Colonic mucosa (tissue), 4 donors: ENCODE results near the gene PKD2L2. TPM values are rescaled to one million over a fixed set of nuclear protein-coding genes. Genes with fewer than 3 reads are reported as not detected.
"Not testable (repeated sequence)": the region's sequence is repeated elsewhere in the genome, so short reads cannot be mapped to it uniquely, and the experiment has no call there.

Experiments used
- DNase-seq: peaks from one replicate; pipeline ENCODE4 v3.0.0-alpha.2; 2020
- H3K27ac ChIP-seq: fragments of 200-600 bp; one replicate; pipeline ENCODE4 v1.8.0; 2021
- H3K27me3 ChIP-seq: fragments of 200-600 bp; one replicate; pipeline ENCODE4 v1.8.0; 2021
- H3K36me3 ChIP-seq: fragments of 200-600 bp; one replicate; pipeline ENCODE4 v1.8.0; 2021
- H3K4me1 ChIP-seq: fragments of 200-600 bp; one replicate; pipeline ENCODE4 v1.8.0; 2021; ENCODE audit warnings: mild to moderate bottlenecking
- H3K4me3 ChIP-seq: fragments of 200-600 bp; one replicate; pipeline ENCODE4 v1.8.0; 2021
- H3K9ac ChIP-seq, 2 donors: one replicate each; pipeline ENCODE4 v1.7.0; 2013; ENCODE audit warnings: control low read depth in 2 of 2, low read depth in 2 of 2, low read length in 2 of 2
- H3K9me3 ChIP-seq: fragments of 200-600 bp; one replicate; pipeline ENCODE4 v1.8.0; 2021
- intact Hi-C: fragments of 100-400 bp; cut with DNase I; formaldehyde crosslinking; loops from one replicate; pipeline ENCODE4 v1.14.1; 2022
- total RNA-seq, 2 donors: library from RNA; stranded (reverse); fragmentation: NEBNext Ultra II Directional in 1 of 2; extraction: Animal tissue kit (Norgen Biotek cat#: 25700) in 1 of 2; gene quantifications; one replicate each; pipeline ENCODE4 v1.2.1, GENCODE V29; 2021
- TF ChIP-seq, protein P1 (sequence below): fragments of 200-600 bp; IDR thresholded peaks from one replicate; pipeline ENCODE4 v1.8.0; 2022; ENCODE audit warnings: antibody characterized with exemption, mild to moderate bottlenecking
- donor health status: healthy.
- donor health status: DM: no; HTN: no; CAD: no.
- donor health status: DM: no; HTN: no; CAD: no.

The PKD2L2 gene
- total RNA-seq, 2 donors from 2014 or later: not detected

DNA sequence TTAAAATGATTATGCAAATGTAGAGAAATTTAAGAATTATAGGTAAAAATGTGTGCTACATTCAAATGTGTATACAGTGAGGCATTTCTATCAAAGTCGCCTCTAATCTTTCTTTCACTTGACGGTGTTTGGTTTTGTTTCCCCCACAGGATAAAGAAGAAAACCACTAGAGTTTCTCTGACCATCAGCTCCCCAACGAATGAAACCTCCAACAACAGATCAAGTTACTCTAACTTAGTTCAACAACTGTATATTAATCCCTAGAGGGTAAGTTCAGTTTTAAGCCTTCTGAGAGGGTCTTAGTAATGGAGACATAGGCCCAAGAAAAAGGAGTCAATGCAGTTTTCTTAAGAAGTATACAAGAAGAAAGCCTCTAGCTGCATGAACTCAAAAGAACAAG, 33.1 kb upstream of the PKD2L2 start:
- TF ChIP-seq, protein P1, sequence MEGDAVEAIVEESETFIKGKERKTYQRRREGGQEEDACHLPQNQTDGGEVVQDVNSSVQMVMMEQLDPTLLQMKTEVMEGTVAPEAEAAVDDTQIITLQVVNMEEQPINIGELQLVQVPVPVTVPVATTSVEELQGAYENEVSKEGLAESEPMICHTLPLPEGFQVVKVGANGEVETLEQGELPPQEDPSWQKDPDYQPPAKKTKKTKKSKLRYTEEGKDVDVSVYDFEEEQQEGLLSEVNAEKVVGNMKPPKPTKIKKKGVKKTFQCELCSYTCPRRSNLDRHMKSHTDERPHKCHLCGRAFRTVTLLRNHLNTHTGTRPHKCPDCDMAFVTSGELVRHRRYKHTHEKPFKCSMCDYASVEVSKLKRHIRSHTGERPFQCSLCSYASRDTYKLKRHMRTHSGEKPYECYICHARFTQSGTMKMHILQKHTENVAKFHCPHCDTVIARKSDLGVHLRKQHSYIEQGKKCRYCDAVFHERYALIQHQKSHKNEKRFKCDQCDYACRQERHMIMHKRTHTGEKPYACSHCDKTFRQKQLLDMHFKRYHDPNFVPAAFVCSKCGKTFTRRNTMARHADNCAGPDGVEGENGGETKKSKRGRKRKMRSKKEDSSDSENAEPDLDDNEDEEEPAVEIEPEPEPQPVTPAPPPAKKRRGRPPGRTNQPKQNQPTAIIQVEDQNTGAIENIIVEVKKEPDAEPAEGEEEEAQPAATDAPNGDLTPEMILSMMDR: no peak

DNA sequence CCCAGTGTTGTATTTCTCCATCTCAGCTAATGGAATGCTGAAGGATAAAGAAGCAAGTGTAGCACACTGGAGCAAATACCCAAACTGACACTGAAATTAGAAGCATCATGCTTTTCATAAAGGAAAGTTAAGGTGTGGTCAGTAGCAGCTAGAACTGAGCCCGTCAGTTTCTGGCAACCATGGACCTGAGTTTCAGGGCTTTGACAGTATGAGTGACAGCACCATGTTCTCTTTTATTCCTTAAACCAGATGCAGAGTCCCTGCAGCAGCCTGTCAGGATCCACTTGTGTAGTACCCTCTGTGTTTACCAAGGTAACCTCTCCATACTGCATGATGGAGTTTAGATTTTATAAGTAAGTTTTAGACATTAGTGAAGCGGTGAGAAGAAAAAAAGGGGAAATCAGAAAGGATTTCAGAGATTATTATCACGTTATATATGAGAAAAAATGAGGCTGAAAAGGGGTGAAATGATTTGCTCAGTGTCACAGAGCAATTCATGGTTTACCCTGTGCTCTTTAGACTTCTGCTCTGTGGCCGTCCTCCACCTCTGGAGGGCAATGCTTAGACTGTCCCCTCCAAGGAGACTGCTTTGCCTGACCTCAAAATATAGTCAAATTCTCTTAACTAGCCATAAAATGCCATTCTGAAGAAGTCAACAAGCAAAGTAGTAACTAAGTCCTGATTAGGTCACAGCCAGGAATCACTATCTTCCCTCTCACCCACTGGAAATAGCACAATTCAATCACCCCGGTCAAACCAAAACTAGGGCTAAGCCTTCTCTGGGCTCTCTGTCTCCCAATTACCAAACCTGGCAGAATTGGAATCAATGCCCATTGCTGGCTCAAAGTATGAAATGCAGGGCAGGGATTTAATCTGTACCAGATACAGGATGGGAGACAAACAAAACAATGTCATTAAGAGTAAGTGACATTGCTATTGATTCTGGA, 32.1 kb upstream of the PKD2L2 start:
- no peaks in the 10 kb centered on the region for H3K4me1 ChIP-seq
- intact Hi-C loops: no loop called here
- H3K4me3 ChIP-seq: no peak overlapping the region
- TF ChIP-seq, protein P1: no peak
- no peaks in the 10 kb centered on the region for H3K36me3 ChIP-seq
- no peak for DNase-seq
- H3K9me3 ChIP-seq: no peaks in the 10 kb centered on the region
- H3K27ac ChIP-seq: no peak overlapping the region
- no peaks in the 10 kb centered on the region for H3K27me3 ChIP-seq
- no peak overlapping the region for H3K9ac ChIP-seq

More for the DNA sequence above, 33.1 kb upstream of the PKD2L2 start:
- intact Hi-C loops: no loop called here
- no peaks in the 10 kb centered on the region for H3K4me1 ChIP-seq
- H3K9ac ChIP-seq: no peak overlapping the region
- DNase-seq: no peak
- no peaks in the 10 kb centered on the region for H3K27me3 ChIP-seq
- H3K9me3 ChIP-seq: no peaks in the 10 kb centered on the region
- no peaks in the 10 kb centered on the region for H3K36me3 ChIP-seq
- no peak overlapping the region for H3K4me3 ChIP-seq
- no peak overlapping the region for H3K27ac ChIP-seq

DNA sequence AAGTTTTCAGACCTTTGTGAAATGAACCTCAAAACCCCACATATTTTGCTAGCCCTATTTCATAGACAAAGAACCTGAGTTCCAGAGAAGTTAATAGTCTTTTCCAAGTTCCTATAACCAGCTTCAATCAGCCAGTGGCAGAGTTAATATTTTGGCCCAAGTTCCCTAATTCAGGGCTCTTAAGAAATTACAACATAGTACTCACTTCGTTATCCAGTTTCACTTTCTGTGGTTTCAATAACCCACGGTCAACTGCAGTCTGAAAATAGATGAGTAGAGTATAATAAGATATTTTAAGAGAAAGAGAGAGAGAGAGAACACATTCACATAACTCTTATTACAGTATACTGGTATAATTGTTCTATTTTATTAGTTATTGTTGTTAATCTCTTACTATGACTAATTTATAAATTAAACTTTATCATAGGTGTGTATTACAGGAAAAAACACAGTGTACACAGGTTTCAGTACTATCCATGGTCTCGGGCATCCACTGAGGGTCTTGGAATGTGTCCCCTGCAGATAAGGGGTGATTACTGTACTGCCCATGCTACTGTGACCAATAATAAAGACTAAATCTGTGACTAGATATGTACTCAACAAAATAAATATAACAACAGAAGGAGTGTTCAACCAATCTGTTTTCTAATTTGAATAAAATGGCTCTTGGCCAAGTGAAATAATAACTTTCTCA, 30.9 kb upstream of the PKD2L2 start:
- no peak overlapping the region for H3K27ac ChIP-seq
- no peak for DNase-seq
- intact Hi-C loops: no loop called here
- no peaks in the 10 kb centered on the region for H3K36me3 ChIP-seq
- no peaks in the 10 kb centered on the region for H3K9me3 ChIP-seq
- TF ChIP-seq, protein P1: no peak
- no peaks in the 10 kb centered on the region for H3K4me1 ChIP-seq
- no peak overlapping the region for H3K4me3 ChIP-seq
- H3K27me3 ChIP-seq: no peaks in the 10 kb centered on the region
- no peak overlapping the region for H3K9ac ChIP-seq

DNA sequence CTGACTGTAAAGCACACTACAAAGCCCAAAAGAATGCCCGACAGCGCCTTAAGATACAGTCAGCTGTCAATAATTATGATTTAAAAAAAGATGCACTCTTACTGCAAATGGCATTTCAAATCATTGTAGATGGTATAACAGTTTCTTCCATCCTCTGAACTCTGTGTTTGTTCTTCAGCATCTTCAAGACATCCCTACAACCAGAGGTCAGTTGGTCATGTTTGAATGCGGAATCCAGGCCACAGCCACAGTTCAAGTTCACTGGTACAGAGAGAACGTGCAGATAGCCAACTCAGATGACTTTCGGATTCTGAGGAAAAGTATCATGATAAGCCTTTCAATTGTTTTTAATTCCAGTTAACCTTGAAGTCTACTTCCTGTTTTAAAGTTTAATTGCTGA, 30.3 kb upstream of the PKD2L2 start:
- Histone ChIP-seq H3K27me3 (no peaks in the 10 kb centered on the region), H3K27ac (no peak overlapping the region), H3K4me1 (no peaks in the 10 kb centered on the region), H3K36me3 (no peaks in the 10 kb centered on the region), H3K4me3 (no peak overlapping the region), H3K9ac (no peak overlapping the region), H3K9me3 (no peaks in the 10 kb centered on the region)
- intact Hi-C loops: no loop called here
- TF ChIP-seq, protein P1: no peak
- no peak for DNase-seq

DNA sequence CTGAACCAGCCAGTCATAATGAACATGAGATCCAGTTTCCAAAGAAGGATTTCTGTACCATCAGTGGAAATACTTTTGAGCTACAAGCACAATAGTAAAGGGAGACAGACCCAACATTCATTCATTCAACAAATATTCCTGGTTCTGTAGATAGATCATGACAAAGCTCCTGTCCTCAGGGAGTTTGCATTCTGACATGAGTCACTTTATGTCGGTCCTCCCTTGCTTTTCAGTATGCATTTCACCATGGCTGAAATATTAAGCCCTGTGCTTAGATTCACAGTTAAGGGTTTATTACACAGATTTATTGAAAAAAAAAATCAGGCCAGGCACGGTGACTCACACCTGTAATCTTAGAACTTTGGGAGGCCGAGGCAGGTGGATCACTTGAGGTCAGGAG, 27.0 kb upstream of the PKD2L2 start:
- Histone ChIP-seq H3K36me3 (no peaks in the 10 kb centered on the region), H3K4me1 (no peaks in the 10 kb centered on the region), H3K27ac (no peak overlapping the region), H3K27me3 (no peaks in the 10 kb centered on the region), H3K9me3 (no peaks in the 10 kb centered on the region), H3K4me3 (no peak overlapping the region), H3K9ac (no peak overlapping the region)
- TF ChIP-seq, protein P1: no peak
- DNase-seq: no peak
- intact Hi-C loops: no loop called here

DNA sequence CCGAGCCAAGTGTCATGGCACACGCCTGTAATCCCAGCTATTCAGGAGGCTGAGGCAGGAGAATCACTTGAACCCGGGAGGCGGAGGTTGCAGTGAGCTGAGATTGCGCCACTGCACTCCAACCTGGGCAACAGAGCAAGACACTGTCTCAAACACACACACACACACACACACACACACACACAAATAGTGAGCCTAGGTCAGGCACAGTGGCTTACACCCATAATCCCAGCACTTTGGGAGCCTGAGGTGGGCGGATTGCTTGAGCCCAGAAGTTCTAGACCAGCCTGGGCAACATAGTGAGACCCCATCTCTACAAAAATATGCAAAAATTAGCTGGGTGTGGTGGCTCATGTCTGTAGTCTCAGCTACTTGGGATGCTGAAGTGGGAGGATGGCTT, 25.6 kb upstream of the PKD2L2 start:
- H3K4me1 ChIP-seq, H3K36me3 ChIP-seq, H3K4me3 ChIP-seq, intact Hi-C loops, H3K9me3 ChIP-seq, H3K27ac ChIP-seq, H3K27me3 ChIP-seq, H3K9ac ChIP-seq, DNase-seq: not testable (repeated sequence)
